Stimulated activated CD8-positive, alpha-beta memory T cell treated with anti-CD3 and anti-CD28 coated beads, Interleukin-15, amount 100 ng/mL, for 24 hours (primary cell): Measurements from ENCODE around the gene FXYD6.

ENCODE experiments used
- DNase-seq: peaks from one replicate; pipeline ENCODE4 v3.0.0-alpha.2; 2020; ENCODE audit warnings: low read depth

The FXYD6 gene

DNA sequence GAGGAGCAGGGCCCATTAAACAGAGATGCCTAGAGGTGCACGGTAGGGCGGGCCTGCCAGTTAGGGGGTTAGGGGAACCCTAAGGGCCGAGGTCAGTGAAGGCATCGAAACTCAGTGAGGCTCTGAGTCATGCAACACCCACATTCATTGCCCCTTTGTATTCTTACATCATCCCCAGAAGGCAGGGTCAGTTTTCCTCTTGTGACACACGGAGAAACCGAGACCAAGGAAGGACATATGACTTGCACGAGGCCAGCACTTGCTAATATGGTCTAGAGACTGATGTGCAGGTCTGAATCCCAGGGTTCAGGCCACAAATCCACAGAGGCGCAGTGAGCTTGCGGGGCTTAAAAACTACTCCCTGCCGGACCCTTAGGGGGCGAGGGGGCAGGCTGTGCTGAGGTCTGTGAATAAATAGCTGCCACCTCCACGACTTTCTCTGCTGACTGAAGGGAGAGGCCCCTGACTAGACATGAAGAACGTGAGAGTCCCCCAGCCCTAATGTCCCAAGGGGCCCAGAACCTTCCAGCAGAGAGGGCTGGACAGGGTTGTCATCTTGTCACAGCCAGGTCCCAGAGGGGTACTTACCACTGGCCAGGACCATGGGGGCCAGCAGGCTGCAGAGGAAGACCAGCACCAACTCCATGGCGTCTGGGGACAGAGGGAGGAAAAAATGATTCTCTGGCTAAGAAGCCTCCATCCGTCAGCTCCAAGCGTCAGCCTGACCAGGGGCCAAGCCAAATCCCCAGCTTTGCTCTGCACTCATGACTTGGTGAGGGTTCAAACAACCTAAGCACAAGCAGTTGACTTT is 34.1 kb downstream of the FXYD6 start:
- DNase-seq: no peak

DNA sequence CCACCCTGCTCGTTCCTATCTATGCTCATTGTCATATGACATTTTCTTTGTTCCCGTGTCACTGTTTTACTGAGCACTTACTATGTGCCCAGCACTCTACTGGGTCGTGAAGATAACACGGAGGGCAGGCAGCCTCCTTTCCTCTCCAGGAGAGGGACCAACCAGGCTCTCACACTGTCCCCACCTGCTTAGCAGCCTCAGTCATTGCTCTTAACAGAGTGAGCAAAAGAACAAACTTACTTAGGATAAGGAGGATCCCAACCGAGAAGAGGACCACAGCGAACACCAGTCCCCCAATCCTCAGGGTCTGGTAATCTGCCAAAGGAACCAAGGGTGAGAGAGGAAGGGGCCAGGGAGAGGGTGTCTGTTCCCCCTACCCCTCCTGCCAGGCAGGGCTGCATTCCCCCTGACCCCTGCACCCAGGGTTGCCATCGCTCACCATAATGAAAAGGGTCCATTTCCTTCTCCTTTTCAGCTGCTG is 34.9 kb downstream of the FXYD6 start:
- no peak for DNase-seq

DNA sequence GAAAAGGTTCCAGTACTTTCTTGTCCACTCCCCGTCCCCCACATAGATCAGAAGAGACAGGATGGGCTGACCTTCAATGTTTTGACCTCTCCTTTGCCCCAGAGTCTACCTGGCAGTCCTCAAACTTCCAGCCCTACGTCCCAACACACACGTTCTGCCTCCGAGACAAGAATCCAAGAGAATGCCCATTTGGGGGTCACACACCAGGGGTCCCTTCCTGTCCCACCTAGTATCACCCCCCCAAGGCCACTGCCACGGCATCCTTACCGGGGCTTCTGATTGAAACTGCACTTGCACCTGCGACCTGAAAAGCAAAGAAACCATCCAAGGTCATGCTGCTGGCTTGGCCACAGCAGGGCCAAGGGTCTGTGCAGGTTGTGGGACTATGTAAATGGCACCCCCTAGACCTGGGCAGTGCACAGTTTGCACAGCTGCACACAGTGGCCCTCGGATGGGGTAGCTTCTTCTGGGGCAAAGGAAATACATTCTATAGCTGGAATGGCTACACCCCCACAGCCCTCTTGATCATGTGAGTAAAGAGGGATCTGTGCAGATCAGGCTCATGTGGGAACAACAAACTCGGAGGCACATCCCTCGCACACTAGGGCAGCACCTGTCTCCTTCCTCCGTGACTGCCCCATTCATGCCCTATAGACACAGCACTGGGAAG is 35.4 kb downstream of the FXYD6 start:
- no peak for DNase-seq

DNA sequence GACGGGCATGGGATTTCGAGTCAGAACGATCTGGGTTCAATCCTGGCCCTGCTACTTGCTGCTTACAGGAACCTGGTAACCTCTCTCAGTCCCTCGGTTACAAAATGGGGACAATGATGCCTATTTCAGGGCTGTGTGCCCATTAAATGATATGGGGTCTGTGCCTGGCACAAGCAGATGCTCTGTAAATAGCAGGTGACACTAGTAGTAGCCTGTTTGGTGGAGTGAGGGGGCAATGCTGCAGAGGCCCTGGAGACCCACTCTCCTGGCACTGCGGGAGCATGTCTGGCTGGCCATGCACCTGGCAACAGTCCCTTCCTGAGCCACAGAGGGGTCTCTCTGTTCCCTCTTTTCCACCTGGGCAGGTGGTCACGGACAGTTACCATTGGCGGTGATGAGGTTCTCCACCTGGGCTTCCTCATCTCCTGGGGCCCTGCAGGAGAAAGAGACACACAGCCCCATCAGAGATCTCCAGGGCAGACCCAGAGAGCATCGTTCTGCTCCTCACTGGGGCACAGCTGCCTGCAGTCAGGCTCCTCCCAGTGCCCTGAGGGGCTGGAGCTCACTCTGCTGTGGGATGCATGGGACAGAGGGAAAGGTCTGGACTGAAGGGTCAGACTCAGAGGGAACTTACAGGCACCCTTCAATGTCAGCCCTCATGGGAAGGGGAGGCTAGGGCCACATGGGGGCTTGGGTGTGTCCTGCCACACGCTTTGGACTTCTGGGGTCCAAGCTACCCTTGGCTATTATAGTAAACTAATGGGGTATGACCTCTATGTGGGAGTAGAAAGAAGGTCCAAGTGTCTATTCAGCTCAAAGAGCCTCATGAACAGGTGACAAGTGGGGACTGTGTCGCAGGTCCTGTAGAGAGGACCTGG is 36.3 kb downstream of the FXYD6 start:
- DNase-seq: no peak

DNA sequence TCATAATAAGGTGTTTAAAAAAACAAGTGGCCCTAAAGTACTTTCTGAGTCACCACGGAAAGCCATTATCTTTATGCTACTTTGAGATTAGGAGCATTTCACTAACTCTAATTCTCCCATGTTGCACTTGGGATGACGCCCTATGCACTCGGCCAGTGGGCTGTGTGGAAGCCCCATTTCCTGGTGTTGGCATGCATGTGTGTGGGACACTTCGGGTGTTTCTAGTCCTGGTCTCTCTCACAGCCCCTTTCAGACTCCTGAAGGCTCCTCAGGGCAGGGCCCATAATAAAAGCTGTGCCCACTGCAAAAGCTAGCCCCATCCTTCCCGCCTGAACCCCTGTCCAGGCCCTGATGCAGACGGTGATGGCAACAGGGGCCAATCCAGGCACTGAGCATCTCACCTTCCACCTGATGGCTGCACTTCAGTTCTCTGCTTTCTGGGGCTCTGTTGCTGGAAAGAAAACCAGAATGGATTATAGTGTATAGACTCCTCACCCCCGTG is 37.0 kb downstream of the FXYD6 start:
- DNase-seq: no peak

DNA sequence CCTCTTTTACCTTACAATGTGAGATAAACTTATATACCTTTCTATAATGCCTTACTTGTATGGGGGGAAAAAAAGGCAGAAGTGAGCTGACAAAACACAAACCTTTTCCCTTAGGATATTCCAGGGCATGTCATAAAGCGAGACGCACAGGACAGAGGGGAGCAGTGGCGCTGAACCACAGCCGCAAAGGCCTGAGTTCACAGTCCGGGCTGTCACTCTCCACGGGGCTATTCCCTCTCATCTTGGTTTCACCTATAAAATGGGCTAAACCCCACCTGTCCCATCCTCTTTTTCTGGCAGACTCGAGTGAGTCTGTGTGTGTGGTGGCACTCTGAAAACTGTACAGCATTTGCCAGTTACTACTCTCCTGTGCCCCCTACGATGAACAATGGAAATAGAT is 37.6 kb downstream of the FXYD6 start:
- DNase-seq: no peak

DNA sequence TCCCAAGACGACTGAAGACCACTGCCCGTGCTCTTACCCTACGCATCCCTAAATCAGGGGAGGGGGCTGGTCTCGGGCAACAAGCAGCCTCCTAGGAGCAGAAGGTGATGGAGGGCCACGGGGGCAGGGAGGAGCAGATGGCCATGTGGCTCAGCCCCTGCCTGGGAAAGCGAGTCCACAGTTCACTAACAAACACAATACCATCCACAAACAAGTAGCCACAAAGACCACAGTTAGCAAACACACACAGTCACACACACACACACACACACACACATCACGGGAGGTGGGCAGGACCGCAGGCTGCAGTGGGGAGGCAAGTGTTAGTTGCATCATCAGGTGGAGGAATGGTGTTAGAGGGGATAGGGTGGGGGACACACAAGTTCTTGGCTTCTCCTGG is 38.7 kb downstream of the FXYD6 start:
- DNase-seq: no peak

DNA sequence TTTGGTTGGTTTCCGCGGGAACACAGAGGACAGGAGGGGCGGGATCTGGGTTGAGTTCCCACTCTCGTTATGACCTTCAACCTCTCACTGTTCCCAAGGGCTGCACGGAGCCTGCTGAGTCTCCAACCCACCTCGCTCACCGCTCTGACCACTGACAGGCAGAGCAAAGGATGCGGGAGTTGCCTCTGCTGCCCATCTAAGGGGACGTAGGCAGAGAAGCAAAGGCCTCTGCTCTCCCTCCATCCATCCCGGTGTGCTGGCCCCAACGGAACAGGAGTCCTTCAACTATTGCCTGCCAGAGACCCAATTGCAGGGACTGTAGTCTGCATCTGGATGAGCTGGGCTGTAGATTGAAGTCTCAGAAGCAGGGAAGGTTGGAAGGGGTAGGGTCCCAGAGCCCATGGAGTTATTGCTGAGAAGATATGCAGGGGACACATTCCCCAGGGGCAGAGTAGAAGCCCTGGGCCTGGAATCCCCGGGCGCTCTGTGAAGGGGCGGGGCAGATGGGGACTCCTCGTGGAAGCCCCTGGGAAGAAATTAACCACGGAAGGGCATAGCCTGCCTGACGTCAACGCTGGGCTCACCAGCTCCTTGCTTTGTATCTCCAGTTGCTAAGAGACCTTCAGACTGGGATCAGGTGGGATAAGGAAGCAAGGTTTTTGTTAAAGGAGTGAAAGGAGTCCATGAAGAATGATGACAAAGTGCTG is 39.2 kb downstream of the FXYD6 start:
- no peak for DNase-seq

DNA sequence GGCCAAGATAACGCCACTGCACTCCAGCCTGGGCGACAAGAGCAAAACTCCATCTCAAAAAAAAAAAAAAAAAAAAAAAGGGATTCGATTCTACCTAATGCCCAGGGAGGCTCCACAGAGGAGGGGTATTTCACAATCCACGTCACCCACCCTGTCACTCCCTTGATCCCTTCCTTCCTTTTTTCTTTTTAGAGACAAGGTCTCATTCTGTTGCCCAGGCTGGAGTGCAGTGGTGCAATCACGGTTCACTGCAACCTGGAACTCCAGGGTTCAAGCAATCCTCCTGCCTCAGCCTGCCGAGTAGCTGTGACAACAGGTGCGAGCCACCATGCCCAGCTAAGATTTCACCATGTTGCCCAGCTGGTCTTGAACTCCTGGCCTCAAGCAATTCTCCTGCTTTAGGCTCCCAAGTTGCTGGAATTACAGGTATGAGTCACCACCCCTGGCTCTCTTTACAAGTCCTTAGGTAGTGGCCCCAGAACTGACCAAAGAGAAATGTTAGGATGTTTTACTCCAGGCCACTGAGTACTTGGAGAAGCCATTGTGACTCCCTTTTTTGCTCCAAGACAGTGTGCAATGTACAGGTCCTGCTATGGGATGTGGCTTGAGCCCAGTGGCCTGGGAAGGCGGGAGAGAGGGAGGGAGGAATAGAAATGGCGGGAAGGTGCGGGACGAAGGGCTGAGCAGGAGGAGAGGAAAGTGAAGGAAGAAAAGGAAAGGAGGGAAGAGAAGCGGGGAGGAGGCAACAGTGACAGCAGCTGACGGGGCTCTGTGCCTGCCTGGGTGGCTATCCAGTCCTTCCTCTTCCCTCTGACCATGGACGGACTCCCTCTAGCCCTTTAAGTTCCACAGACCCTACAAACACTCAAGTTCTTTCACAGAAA is 40.1 kb downstream of the FXYD6 start:
- no peak for DNase-seq

DNA sequence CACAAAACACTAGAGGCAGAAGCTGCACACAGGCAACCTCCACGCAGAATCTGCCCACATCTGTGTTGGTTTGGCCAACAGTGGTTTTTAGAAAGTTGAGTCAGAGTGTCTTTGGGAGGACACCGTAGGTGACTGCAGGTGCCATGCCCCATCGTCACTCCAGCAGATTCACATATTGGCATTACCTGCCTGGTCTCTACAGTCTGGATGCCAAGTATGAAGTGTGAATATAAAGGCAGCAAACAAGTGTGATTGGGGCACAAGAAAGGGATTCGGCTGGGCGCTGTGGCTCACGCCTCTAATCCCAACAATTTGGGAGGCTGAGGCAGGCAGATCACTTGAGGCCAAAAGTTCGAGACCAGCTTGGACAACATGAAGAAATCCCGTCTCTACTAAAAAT is 40.9 kb downstream of the FXYD6 start:
- no peak for DNase-seq

DNA sequence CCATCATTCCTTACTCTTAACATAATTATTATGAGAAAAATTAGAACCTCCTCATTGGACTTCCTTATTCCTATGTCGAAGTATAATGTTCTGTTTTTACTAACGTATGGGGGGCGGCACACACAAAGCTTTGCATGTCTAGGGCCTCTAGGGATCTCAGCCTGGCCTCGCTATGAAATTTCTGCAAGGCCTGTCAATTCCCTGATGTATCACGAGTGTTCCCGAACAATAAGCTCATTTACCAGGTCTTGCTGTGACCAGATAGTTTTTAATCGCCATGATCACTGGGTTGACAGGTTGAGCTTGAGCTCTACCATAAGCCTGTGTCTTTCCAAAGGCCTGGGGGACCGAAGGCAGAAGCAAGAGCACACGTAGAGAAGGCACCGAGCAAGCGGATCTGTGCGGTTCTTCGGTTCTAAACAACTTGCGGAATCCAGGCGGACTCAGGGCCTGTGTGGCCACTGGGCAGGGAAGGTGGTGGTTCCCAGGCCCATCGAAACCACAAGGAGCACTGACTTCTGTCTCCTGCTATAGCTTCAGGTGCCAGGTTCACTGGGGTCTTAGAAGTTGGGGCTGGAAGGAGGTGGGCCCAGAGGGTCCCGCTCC is 41.5 kb downstream of the FXYD6 start:
- no peak for DNase-seq

DNA sequence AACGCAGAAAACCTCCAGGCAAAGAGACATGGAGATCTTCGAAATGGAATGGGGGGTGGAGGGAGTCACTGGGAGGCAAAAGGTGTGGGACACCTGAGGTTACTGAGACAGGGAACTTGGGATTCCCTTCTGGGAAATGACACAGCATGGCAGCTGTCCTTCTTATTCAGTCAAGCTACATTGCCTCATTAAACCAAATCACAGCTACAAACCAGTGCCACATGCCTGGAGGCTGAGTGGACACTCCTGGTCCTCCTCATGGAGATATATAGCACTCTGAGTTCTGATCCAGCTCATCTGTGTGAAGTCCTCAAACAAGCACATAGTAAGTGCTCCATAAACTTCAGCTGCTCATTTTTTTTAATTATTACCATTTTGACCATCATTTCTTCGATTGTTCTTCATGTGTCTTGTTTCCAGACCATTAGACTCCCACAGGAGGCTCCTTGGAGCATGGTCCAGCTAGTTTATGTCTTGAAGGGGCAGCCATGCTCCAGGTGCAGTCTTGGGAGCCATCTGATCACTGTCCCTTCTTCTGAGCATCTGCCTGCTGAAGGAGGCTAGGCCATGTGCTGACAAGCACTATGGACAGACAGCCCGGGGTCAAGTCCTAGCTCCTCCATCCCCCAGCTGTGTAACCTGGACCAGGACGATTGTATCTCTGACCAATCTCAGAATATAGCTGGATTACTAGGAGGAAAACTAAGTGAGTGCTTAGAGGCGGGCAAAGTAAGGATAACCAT is 42.2 kb downstream of the FXYD6 start:
- DNase-seq: no peak

DNA sequence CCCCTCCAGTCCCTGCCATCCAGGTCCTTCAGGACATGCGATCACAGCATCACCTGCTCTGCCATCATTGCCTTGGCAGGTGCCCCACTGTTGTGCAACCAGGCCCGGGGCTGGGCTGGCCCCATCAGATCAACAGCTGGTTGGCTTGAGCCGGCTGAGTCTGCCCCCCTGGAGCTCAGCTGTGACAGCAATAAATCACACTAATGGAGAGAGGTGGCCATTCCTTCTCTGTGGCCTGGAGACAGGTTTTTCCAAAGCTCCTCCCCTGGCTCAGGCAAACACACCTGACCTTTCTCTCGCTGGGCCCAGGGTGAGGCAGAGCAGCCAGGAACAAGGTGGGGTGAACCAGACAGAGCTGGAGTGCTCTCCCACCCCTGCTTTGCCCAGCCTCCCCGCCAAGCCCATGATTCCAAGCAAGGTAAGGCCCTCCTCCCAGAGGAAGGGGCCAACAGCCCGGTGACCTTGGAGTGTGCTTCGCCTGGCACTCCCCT is 43.0 kb downstream of the FXYD6 start:
- no peak for DNase-seq

DNA sequence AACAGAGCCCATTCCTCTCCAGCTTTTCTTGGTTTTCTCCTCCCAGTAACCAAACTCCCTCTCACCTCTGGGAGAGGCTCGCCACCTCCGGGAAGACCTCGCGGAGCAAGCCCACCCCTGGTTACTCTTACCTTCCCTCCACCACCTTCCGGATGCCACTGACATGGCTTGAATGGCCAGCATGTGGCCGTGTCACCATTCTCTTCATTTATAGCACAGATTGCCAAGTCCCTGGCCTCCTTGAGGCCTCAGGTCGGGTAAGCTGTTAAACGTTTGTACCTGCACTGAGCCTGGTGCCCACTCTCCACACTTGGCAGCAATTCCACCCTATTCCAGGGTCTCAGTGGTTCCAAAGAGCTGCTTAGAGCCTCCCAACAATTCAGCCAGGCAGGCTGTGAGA is 43.9 kb downstream of the FXYD6 start:
- DNase-seq: no peak

DNA sequence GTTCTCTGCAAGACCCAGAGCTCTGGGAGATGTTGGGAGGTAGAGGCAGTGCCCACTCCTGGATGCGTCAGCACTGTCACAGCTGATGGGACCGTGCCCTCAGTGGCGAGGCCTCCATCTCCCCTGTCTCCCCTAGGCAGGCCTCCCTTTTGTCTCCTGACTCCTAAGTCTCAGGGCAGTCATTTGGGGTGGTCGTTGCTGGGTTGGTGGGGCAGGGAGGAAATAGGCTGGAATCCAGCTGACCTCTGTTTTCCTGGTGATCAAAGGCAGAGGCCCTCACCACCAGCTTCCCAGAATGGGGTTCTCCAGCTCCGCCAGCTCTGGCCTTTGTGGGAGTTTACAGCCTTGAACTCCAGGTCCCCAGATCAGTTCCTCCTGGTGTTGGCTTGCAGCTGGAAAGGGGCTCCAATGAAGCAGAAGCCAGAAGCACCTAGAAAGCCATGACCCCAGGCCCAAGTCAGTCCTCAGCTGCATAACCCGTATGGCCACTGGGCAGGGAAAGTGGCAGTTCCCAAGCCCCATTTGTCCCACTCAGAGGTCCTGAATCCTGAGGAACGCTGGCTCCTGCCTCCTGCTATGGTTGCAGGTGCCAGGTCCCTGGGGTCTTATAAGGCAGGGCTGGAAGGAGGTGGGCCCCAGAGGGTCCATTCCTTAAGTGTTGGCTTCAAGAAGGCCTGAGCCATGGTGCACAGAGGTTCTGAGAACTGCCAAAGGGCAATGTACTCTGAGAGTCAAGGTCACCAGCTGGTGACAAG is 44.6 kb downstream of the FXYD6 start:
- no peak for DNase-seq

DNA sequence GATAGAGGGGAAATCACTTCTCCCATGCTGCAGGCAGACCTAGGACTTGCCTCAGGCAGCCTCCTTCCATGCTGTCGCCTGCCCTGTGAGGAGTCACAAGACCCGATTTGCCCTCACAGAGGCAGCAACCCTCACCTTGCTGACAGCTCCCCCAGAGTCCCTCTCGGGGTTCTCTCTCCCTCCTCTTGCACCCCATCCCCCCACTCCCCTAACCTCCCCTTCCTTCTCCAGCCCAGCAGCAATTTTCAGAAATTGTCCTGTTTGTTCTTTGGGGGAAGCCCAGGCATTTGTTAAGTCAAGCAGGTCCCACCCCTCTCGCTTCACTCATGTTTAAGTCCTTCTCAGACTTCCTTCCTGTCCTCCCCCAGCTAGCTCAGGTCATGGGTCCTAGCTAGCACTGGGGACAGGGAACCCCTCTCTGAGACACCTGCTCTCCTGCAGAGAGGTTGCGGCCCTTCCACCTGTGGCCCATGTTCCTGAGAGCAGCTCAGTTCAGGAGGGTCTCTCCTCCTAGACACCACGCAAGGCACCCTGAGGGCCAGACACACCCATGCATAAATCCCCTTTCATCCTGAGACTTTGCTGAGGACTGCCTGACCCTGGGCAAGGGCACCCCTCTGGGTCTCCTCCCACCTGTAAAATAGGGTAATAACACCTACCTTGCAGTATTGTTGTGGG is 45.6 kb downstream of the FXYD6 start:
- DNase-seq: no peak

DNA sequence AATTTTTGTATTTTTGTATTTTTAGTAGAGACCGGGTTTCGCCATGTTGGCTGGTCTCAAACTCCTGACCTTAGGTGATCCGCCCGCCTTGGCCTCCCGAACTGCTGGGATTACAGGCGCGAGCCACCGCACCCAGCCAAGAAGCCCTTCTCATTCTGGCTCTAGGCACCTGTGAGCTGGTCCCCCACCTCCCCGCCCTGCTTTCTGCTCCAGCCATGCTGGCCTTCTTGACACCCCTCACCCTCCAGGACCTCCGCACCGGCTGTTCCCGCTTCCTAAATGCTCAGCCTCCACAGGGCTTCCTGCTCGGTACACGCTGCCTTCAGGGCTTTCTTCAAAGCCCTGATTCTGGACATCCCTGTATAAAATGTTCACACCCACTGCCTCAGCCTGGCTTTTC is 46.4 kb downstream of the FXYD6 start:
- no peak for DNase-seq

DNA sequence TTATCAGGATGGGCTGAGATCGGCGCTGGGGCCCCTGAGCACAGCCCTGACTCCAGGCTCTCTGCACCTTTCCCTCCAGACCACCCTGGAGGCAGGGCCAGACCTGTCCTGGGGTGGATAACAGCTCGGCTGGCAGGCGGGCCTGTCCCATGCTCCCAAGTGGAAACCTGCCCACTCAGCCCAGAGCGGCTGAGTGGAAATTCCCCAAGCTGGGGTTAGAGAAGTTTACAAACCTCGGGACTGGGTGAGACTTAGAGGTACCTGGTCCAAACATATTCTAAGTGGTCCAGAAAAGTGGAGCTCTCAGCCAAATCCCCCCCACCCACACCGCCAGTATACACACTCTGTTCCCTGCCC is 47.1 kb downstream of the FXYD6 start:
- no peak for DNase-seq
